NCI-H1105 (cell line): ENCODE results near the gene ADAM10.

Experiments
- DNase-seq: peaks from one replicate; lab custom pipeline; 2025; lab: John Stamatoyannopoulos, UW

ADAM10 gene

GRCh38 chr15:58715266-58715917 lies 34.1 kb downstream of the ADAM10 start:
- DNase-seq: no peak

- no peak for DNase-seq
These were observed 38.8 kb downstream of the ADAM10 start for GRCh38 chr15:58710701-58711100.

- no peak for DNase-seq
These were observed 42.1 kb downstream of the ADAM10 start for GRCh38 chr15:58707397-58707796.

GRCh38 chr15:58705105-58705504 lies 44.4 kb downstream of the ADAM10 start:
- no peak for DNase-seq

- no peak for DNase-seq
These were observed 45.2 kb downstream of the ADAM10 start for GRCh38 chr15:58704155-58704865.

GRCh38 chr15:58703610-58704009 lies 45.9 kb downstream of the ADAM10 start:
- DNase-seq: no peak

- DNase-seq: no peak
These were observed 47.3 kb downstream of the ADAM10 start for GRCh38 chr15:58702233-58702632.

GRCh38 chr15:58701376-58701775 lies 48.1 kb downstream of the ADAM10 start:
- DNase-seq: no peak

GRCh38 chr15:58699769-58700168 lies 49.7 kb downstream of the ADAM10 start:
- no peak for DNase-seq

GRCh38 chr15:58698887-58699641 lies 50.4 kb downstream of the ADAM10 start:
- DNase-seq: no peak

- DNase-seq: no peak
These were observed 52.3 kb downstream of the ADAM10 start for GRCh38 chr15:58697220-58697619.

- DNase-seq: no peak
These were observed 52.8 kb downstream of the ADAM10 start for GRCh38 chr15:58696738-58697137.

- no peak for DNase-seq
These were observed 54.7 kb downstream of the ADAM10 start for GRCh38 chr15:58694641-58695398.

GRCh38 chr15:58690703-58691102 lies 58.8 kb downstream of the ADAM10 start:
- no peak for DNase-seq

- DNase-seq: no peak
These were observed 59.9 kb downstream of the ADAM10 start for GRCh38 chr15:58689646-58690045.

- no peak for DNase-seq
These were observed 63.2 kb downstream of the ADAM10 start for GRCh38 chr15:58686286-58686685.

GRCh38 chr15:58684751-58685150 lies 64.8 kb downstream of the ADAM10 start:
- no peak for DNase-seq

GRCh38 chr15:58684036-58684710 lies 65.3 kb downstream of the ADAM10 start:
- no peak for DNase-seq

GRCh38 chr15:58682234-58682633 lies 67.3 kb downstream of the ADAM10 start:
- DNase-seq: no peak

GRCh38 chr15:58678683-58679082 lies 70.8 kb downstream of the ADAM10 start:
- DNase-seq: no peak

GRCh38 chr15:58677426-58677825 lies 72.1 kb downstream of the ADAM10 start:
- no peak for DNase-seq

- DNase-seq: no peak
These were observed 72.7 kb downstream of the ADAM10 start for GRCh38 chr15:58676766-58677165.
